Choroid plexus epithelial cell (primary cell): ENCODE data around the gene EEF1AKMT4.

Experiments used
- DNase-seq: peaks from one replicate; pipeline ENCODE4 v3.0.0-alpha.2; 2010; ENCODE audit warnings: low read depth
- H3K4me3 ChIP-seq: 2 replicates; pipeline ENCODE4 v1.5.1; 2011; ENCODE audit warnings: low read depth, mild to moderate bottlenecking, control low read depth, low read length, moderate library complexity
- TF ChIP-seq, protein P1 (sequence below): conservative IDR thresholded peaks from 2 replicates; pipeline ENCODE4 v1.5.1; 2011; ENCODE audit warnings: low read depth, mild to moderate bottlenecking, control low read depth, inconsistent platforms, low read length, moderate library complexity

Gene EEF1AKMT4

GRCh38 chr3:184230081-184230602 is 19.3 kb upstream of the EEF1AKMT4 start:
- DNase-seq = no peak
- TF ChIP-seq, protein P1, sequence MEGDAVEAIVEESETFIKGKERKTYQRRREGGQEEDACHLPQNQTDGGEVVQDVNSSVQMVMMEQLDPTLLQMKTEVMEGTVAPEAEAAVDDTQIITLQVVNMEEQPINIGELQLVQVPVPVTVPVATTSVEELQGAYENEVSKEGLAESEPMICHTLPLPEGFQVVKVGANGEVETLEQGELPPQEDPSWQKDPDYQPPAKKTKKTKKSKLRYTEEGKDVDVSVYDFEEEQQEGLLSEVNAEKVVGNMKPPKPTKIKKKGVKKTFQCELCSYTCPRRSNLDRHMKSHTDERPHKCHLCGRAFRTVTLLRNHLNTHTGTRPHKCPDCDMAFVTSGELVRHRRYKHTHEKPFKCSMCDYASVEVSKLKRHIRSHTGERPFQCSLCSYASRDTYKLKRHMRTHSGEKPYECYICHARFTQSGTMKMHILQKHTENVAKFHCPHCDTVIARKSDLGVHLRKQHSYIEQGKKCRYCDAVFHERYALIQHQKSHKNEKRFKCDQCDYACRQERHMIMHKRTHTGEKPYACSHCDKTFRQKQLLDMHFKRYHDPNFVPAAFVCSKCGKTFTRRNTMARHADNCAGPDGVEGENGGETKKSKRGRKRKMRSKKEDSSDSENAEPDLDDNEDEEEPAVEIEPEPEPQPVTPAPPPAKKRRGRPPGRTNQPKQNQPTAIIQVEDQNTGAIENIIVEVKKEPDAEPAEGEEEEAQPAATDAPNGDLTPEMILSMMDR = no peak
- no peak overlapping the region for H3K4me3 ChIP-seq

DNA sequence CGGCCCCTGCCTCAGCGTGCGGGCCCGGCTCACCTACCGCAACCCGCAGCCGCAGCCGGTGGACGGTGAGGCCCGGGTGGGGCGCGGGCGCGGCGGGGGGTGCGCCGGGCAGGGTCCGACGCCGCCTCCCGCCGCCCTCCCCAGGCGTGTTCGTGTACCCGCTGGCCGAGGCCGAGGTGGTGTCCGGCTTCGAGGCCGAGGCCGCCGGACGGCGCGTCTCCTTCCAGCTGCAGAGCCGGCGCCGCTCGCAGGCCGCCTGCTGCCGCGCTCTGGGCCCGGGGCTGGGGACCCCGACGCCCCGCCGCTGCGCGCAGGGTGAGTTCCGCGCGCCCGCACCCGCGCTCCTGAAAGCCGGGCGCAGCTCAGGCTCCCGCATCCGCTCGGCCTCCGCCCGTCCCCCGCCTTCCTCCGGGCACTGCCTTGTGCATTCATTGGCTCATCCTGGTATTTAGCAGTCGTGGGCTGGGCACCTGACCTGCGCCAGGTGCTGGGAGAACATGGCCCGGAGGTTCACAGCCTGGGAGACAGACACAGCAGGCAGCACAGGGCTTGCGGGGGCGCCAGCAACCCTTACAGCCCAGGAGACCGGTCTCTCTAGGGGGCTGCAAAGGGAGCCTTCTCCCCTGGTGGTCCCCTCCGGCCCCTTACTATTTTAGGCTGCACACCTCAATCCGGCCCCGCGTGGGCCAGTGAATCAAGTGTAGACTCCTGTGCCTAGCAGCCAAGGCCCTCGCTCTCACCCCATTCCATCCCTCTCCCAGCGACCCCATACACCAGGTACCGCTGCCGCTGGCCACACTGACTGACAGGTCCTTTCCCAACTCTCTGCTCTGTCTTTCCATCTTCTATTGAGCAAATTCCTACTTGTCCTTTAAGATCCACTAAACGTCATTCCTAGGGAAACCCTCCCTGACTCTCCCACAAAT is 18.6 kb upstream of the EEF1AKMT4 start:
- H3K4me3 ChIP-seq = no peak overlapping the region
- no peak for DNase-seq
- TF ChIP-seq, protein P1 = no peak

DNA sequence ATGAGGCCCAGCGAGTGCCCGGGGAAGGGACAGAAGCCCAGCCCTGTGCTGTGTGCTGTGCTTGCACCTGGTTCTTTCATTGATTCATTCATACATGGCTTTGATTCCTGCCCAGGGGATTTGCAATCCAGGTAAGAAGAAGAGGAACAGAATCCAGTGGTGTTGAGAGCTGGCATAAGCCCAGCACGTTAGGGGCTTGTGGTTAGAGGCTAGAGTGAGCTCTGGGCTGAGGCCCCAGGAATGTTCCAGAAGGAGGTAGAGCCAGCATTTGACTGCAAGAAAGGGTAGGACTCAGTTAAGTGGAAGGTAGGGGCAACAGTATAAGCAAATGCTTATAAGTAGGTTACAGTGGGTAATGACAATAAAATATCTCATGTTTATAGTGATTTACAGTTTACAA is 17.8 kb upstream of the EEF1AKMT4 start:
- DNase-seq = peak; percentile 22
- H3K4me3 ChIP-seq = no peak overlapping the region
- TF ChIP-seq, protein P1 = no peak

- DNase-seq = no peak
- H3K4me3 ChIP-seq = no peak overlapping the region
Measured at GRCh38 chr3:184233127-184233843, 16.2 kb upstream of the EEF1AKMT4 start.

GRCh38 chr3:184234224-184234623 is 15.2 kb upstream of the EEF1AKMT4 start:
- H3K4me3 ChIP-seq = no peak overlapping the region
- peak; percentile 90 for DNase-seq
- TF ChIP-seq, protein P1 = peak; percentile 36

More at GRCh38 chr3:184233127-184233843, 16.2 kb upstream of the EEF1AKMT4 start:
- TF ChIP-seq, protein P1 = no peak

- H3K4me3 ChIP-seq = no peak overlapping the region
- no peak for DNase-seq
- TF ChIP-seq, protein P1 = no peak
Measured at GRCh38 chr3:184234671-184235380, 14.6 kb upstream of the EEF1AKMT4 start.
